Fibroblast of lung (primary cell): ENCODE results near the gene CAPN3. TPM values are rescaled to one million over a fixed set of nuclear protein-coding genes. Genes with fewer than 3 reads are reported as not detected.

ENCODE experiments used
- DNase-seq, 2 donors: peaks; one replicate each; pipeline versions ENCODE4 v3.0.0 to v3.0.0-alpha.2; 2010; ENCODE audit warnings: low read depth in 2 of 2
- H2AFZ ChIP-seq: 2 replicates; pipeline ENCODE4 v1.5.1; 2012; ENCODE audit warnings: low read length, control low read depth, inconsistent platforms
- H3K27ac ChIP-seq: 2 replicates; pipeline ENCODE4 v1.5.1; 2011; ENCODE audit warnings: low read length, control low read depth; ENCODE audit not compliant: insufficient read depth
- H3K27me3 ChIP-seq: 2 replicates; pipeline ENCODE4 v1.5.1; 2011; ENCODE audit warnings: mild to moderate bottlenecking, low read length; ENCODE audit not compliant: control insufficient read depth, insufficient read depth
- H3K36me3 ChIP-seq: 2 replicates; pipeline ENCODE4 v1.5.1; 2011; ENCODE audit warnings: low read length; ENCODE audit not compliant: control insufficient read depth, insufficient read depth
- H3K4me1 ChIP-seq: 2 replicates; pipeline ENCODE4 v1.5.1; 2011; ENCODE audit warnings: low read length; ENCODE audit not compliant: control insufficient read depth, insufficient read depth; ENCODE audit errors: extremely low read depth
- H3K4me2 ChIP-seq: 2 replicates; pipeline ENCODE4 v1.5.1; 2011; ENCODE audit warnings: low read length, control low read depth; ENCODE audit not compliant: insufficient read depth; ENCODE audit errors: extremely low read depth
- H3K4me3 ChIP-seq, 4 experiments: fragments of 200-600 bp in 1 of 4; sonication (generic) in 1 of 4; replicated peaks in 1 of 4; 2 replicates each; pipeline ENCODE4 v1.5.1; 2011 to 2016; ENCODE audit warnings: low read length in 4 of 4, low read depth in 3 of 4, mild to moderate bottlenecking in 3 of 4, control low read depth in 2 of 4, inconsistent platforms in 1 of 4, mixed read lengths in 1 of 4; ENCODE audit not compliant: insufficient read depth in 1 of 4; ENCODE audit errors: control extremely low read depth in 1 of 4
- H3K79me2 ChIP-seq: 2 replicates; pipeline ENCODE4 v1.5.1; 2012; ENCODE audit warnings: mild to moderate bottlenecking, low read length, inconsistent platforms; ENCODE audit not compliant: control insufficient read depth, insufficient read depth
- H3K9ac ChIP-seq: 2 replicates; pipeline ENCODE4 v1.5.1; 2011; ENCODE audit warnings: mild to moderate bottlenecking, low read length, control low read depth; ENCODE audit not compliant: insufficient read depth
- H3K9me3 ChIP-seq: 2 replicates; pipeline ENCODE4 v1.5.1; 2012; ENCODE audit warnings: low read depth, low read length; ENCODE audit not compliant: control insufficient read depth, insufficient read depth
- H4K20me1 ChIP-seq: 2 replicates; pipeline ENCODE4 v1.5.1; 2011; ENCODE audit warnings: low read length; ENCODE audit not compliant: control insufficient read depth, insufficient read depth; ENCODE audit errors: extremely low read depth
- CTCF ChIP-seq, 2 donors: IDR thresholded peaks in 1 of 2; conservative IDR thresholded peaks in 1 of 2; 1 replicate in 1 of 2; 2 replicates in 1 of 2; pipeline ENCODE4 v1.5.1; 2011 to 2012; ENCODE audit warnings: low read length in 2 of 2, control low read depth in 1 of 2, inconsistent platforms in 1 of 2, low read depth in 1 of 2, mild to moderate bottlenecking in 1 of 2
- EZH2 ChIP-seq: IDR thresholded peaks from 2 replicates; pipeline ENCODE4 v1.5.1; 2012; ENCODE audit warnings: low read length, control low read depth, mild to moderate bottlenecking; ENCODE audit errors: missing control alignments
- polyA plus RNA-seq, 2 donors: library from polyadenylated mRNA; depleted of rRNA in 1 of 2; stranded (reverse) in 1 of 2; unstranded in 1 of 2; fragments of >200 nt; gene quantifications; 2 replicates each; pipeline ENCODE4 v1.2.1, GENCODE V29; 2011 to 2012; ENCODE audit warnings: missing spikeins in 1 of 2
- total RNA-seq: library from RNA; depleted of rRNA; stranded (reverse); fragments of >200 nt; gene quantifications from 2 replicates; pipeline ENCODE4 v1.2.1, GENCODE V29; 2014

CAPN3 gene
- total and polyA plus RNA-seq, 2 donors (not counting 1 experiment from before 2014, with no cell fraction given): 1.3 to 3.6 TPM

DNA sequence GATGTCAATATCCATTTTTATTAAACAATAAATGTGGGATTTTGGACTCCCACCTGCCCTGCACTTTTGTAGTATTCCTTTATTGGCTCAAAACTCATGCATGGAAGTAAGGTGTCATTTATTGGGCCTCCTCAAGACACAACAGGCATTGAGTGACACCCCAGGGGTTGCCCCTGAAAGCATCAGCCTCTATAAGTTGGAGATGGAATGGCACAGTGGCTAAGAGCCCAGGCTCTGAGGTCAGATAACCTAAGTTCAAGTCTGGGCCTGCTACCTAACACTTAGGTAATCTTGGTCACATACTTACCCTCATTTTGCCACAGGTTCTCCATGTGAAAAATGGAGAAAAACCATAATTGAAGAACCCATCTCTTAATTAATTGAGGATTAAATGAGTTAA lies 4.6 kb downstream of the CAPN3 start:
- Histone ChIP-seq H3K36me3 (no peaks in the 10 kb centered on the region), H3K79me2 (no peaks in the 10 kb centered on the region), H2AFZ (no peak overlapping the region), H3K4me3 (no peak overlapping the region), H3K4me2 (no peak overlapping the region), H3K27ac (no peak overlapping the region), H3K9me3 (no peaks in the 10 kb centered on the region), H3K4me1 (no peaks in the 10 kb centered on the region), H3K27me3 (no peaks in the 10 kb centered on the region), H3K9ac (no peak overlapping the region), H4K20me1 (no peaks in the 10 kb centered on the region)
- TF ChIP-seq CTCF (conservative IDR thresholded peaks at IDR 0.05 in 1 of 2, IDR thresholded peaks at IDR 0.05 in 1 of 2; ENCODE audit: low read depth in 1 of 2, low read length in 2 of 2) (no peak), EZH2 (no peak)
- DNase-seq: no peak

DNA sequence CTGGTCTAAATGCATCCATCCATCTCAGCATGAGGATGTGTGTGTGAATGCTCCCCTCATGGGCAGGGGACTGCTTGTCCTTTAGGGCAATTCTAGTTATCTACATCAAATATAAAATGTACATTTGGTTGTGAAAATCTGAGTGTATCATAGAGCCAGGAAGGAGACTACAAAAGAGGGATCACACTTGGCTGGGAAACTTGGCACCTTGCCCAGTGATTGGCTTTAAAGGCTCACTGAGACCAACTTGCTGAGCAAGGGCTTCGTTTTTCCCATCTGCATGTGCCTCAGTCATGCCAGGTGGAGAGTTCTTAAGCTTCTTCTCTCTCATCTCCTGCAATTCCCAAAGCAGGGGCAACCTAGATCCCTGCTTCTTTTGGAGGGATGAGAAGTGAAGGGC lies 5.2 kb downstream of the CAPN3 start:
- Histone ChIP-seq H2AFZ (no peak overlapping the region), H3K36me3 (no peaks in the 10 kb centered on the region), H3K27ac (no peak overlapping the region), H3K9ac (no peak overlapping the region), H3K79me2 (no peaks in the 10 kb centered on the region), H3K4me2 (no peak overlapping the region), H3K9me3 (no peaks in the 10 kb centered on the region), H3K27me3 (no peaks in the 10 kb centered on the region), H3K4me3 (no peak overlapping the region), H4K20me1 (no peaks in the 10 kb centered on the region), H3K4me1 (no peaks in the 10 kb centered on the region)
- TF ChIP-seq EZH2 (no peak), CTCF (conservative IDR thresholded peaks at IDR 0.05 in 1 of 2, IDR thresholded peaks at IDR 0.05 in 1 of 2; ENCODE audit: low read depth in 1 of 2, low read length in 2 of 2) (no peak)
- DNase-seq: no peak

DNA sequence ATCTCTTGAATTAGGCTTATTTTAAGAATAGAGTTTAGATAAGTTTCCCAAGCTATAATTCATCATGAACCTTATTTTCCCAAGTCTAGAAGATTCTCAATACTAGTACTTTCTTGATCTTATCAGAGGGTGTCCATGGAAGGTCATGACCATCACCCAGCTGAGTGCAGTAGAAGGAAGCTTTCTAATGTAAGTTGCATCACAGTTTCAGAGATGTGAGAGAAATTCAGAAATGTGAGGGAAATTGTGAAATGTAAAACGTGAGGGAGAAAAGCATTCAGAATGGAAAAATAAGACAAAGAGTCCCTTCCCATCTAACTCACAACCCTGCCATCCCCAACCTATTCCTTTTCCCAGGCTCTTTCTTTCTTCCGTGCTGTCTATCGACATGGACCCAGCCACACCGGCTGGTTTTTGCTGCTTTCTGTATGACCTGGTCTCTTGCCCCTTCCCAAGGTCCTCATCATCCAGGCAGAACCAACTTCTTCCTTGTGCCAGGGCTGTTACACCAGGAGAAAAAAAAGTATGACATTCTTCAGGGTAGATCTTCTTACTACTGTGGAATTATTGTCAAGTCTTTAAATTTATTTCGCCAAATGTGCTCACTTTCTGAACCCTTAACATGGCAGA lies 6.7 kb downstream of the CAPN3 start:
- H3K9ac ChIP-seq: no peak overlapping the region
- H3K36me3 ChIP-seq: no peaks in the 10 kb centered on the region
- TF ChIP-seq EZH2 (no peak), CTCF (conservative IDR thresholded peaks at IDR 0.05 in 1 of 2, IDR thresholded peaks at IDR 0.05 in 1 of 2; ENCODE audit: low read depth in 1 of 2, low read length in 2 of 2) (no peak)
- no peak overlapping the region for H3K4me2 ChIP-seq
- H3K9me3 ChIP-seq: no peaks in the 10 kb centered on the region
- no peak overlapping the region for H2AFZ ChIP-seq
- DNase-seq: no peak
- no peaks in the 10 kb centered on the region for H3K4me1 ChIP-seq
- H3K27me3 ChIP-seq: no peaks in the 10 kb centered on the region
- H3K27ac ChIP-seq: no peak overlapping the region
- H3K4me3 ChIP-seq: no peak overlapping the region
- no peaks in the 10 kb centered on the region for H4K20me1 ChIP-seq
- no peaks in the 10 kb centered on the region for H3K79me2 ChIP-seq
